ENCODE data around the gene ELOVL1.

DNA sequence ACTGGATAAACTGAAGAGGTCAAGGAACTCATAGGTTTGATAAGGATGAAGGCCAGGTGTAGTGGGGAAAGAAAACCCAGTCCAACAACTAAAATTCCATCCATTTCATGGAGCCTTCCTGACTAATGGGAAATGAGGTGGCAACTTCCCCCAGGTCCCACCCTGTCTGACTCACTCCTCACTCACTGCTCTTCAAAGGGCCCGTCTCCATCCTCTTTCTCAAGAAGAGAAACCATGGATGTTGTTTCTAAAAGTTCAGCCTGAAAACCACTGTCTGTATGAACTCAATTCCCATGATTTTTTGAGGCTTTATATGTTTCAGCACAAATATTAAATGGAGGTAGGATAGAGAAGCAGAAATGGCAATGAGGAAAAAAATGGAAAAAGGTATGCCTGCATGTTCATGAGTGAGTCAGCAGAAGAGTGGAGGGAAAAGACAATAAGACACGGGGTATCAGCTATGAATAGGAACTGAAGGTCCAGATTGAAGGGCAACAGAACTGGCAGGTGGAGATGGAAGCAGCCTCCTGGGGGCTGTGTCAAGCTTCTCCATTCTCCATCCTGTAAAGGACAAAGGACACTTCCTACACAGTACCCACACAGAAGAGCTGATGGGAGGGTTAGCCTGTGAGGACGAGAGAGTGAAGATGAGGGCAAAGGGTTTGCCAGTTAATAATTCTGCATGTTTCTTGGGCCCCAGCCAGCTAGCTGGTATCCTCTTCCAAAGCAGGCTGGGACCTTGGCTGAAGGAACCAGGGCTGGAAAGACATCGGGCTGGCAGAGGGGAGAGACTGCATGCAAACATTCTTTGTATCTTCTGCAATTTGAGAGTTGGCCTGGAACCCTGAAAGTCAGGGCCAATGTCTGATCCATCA is 5.5 kb upstream of the ELOVL1 start:
- no peak for TF ChIP-seq POLR2A (IDR thresholded peaks at IDR 0.05)
- no peak for TF ChIP-seq CTCF (IDR thresholded peaks at IDR 0.05 in 4 of 5, conservative IDR thresholded peaks at IDR 0.05 in 1 of 5)

Measured in gastrocnemius medialis (tissue), 4 donors.